Measurements from ENCODE around the gene SMIM22.

The SMIM22 gene

GRCh38 chr16:4785758-4786433 is 9.3 kb upstream of the SMIM22 start:
- H3K27ac ChIP-seq (ENCODE audit: low read depth, low read length) = no peak overlapping the region
- H2AFZ ChIP-seq (ENCODE audit: low read depth, low read length, severe bottlenecking) = no peak overlapping the region
- no peaks in the 10 kb centered on the region for H3K79me2 ChIP-seq (ENCODE audit: insufficient read depth, low read length)

DNA sequence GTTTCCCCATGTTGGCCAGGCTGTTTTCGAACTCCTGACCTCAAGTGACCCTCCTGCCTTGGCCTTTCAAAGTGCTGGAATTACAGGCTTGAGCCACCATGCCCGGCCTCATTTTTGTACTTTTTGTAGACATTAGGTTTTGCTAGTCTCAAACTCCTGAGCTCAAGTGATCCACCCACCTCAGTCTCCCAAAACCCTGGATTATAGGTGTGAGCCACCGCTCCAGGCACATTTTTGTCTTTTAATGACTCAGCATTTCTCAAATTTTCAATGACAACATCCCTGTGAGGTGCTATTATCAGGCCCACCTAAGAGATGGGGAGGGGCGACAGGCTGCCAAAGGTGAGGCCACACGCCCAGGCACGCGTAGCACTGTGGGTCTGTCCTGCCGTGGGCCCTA is 8.1 kb upstream of the SMIM22 start:
- Histone ChIP-seq H3K9me2 (replicated peaks; ENCODE audit: insufficient read depth, low read length) (no peaks in the 10 kb centered on the region), H3K27me3 (ENCODE audit: low read length) (no peaks in the 10 kb centered on the region), H4K20me1 (ENCODE audit: low read depth, low read length) (no peaks in the 10 kb centered on the region), H3K4me3 (ENCODE audit: insufficient read depth, low read length, poor library complexity, severe bottlenecking) (no peak overlapping the region), H3F3A (ENCODE audit: insufficient read depth) (no peaks in the 10 kb centered on the region), H3K9ac (ENCODE audit: low read length) (no peak overlapping the region), H3K9me3 (ENCODE audit: insufficient read depth, low read length) (no peaks in the 10 kb centered on the region), H3K27ac (ENCODE audit: low read depth, low read length) (no peak overlapping the region), H3K36me3 (ENCODE audit: low read length) (no peaks in the 10 kb centered on the region), H2AFZ (ENCODE audit: low read depth, low read length, severe bottlenecking) (no peak overlapping the region), H3K79me2 (ENCODE audit: insufficient read depth, low read length) (no peaks in the 10 kb centered on the region), H3K4me2 (ENCODE audit: low read depth, low read length, poor library complexity, severe bottlenecking) (no peak overlapping the region)
- no peak for TF ChIP-seq CTCF (IDR thresholded peaks at IDR 0.05; ENCODE audit: insufficient read depth, low read length, poor library complexity, severe bottlenecking)
- TF ChIP-seq EZH2phosphoT487 (conservative IDR thresholded peaks at IDR 0.05; ENCODE audit: low read length) = no peak

More at GRCh38 chr16:4785758-4786433, 9.3 kb upstream of the SMIM22 start:
- H3K9ac ChIP-seq (ENCODE audit: low read length) = no peak overlapping the region
- no peak for TF ChIP-seq EZH2phosphoT487 (conservative IDR thresholded peaks at IDR 0.05; ENCODE audit: low read length)
- TF ChIP-seq CTCF (IDR thresholded peaks at IDR 0.05; ENCODE audit: insufficient read depth, low read length, poor library complexity, severe bottlenecking) = no peak
- H3K4me2 ChIP-seq (ENCODE audit: low read depth, low read length, poor library complexity, severe bottlenecking) = no peak overlapping the region
- no peaks in the 10 kb centered on the region for H3K9me2 ChIP-seq (replicated peaks; ENCODE audit: insufficient read depth, low read length)
- no peak overlapping the region for H3K4me3 ChIP-seq (ENCODE audit: insufficient read depth, low read length, poor library complexity, severe bottlenecking)
- no peaks in the 10 kb centered on the region for H3K27me3 ChIP-seq (ENCODE audit: low read length)
- H3F3A ChIP-seq (ENCODE audit: insufficient read depth) = no peaks in the 10 kb centered on the region
- no peaks in the 10 kb centered on the region for H3K36me3 ChIP-seq (ENCODE audit: low read length)
- no peaks in the 10 kb centered on the region for H4K20me1 ChIP-seq (ENCODE audit: low read depth, low read length)
- no peaks in the 10 kb centered on the region for H3K9me3 ChIP-seq (ENCODE audit: insufficient read depth, low read length)

DNA sequence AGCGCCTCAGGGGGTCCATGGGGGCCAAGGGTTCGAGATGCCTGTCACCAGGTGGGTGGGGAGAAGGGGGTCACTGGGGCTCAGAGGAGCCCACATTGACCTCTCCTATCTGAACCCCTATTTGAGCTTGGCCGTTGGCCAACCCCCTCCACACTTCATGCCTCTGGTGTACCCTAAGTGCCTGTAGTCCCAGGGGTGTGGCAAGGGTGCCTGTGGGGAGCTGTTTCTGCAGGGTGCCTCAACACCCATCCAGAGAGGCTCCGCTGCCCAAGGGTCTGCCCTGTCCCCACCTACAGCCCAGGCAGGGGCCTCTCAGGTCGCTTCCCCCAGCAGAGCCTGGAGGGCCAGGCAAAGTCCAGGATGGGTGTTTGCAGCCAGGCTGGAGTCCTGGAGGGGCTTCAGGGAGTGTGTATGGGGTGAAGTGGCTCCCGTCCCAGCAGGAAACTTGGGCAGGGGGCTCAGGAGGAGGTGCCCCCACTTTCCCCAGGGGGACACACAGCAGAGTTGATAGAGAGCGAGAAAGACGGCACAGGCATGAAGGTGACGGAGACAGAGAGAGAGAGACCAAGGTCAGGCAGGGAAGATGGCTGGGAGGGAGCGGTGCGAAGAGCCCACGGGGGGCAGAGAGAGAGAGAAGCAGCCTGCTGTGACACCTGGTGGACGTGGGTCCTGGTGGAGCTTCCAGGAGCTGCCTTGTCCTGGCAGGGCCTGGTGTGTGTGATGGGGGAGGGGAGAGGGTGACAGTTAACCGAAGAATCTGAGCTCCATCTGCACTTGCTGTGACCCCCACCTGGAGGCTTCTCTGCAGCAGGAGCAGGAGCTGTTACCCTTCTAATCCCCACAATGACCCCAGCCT is 7.3 kb upstream of the SMIM22 start, which contains the start of gene SEPTIN12:
TSS of gene SEPTIN12 (minus strand) at position 719 of the 856 bp plus-strand sequence. CDS start at position 19, 700 bp downstream.
- H2AFZ ChIP-seq (ENCODE audit: low read depth, low read length, severe bottlenecking) = no peak within 1 kb of the TSS
- H3K9me3 ChIP-seq (ENCODE audit: insufficient read depth, low read length) = no peaks in the 10 kb centered on the region
- H3K36me3 ChIP-seq (ENCODE audit: low read length) = no peaks in the 10 kb centered on the region
- no peaks in the 10 kb centered on the region for H3K79me2 ChIP-seq (ENCODE audit: insufficient read depth, low read length)
- no peaks in the 10 kb centered on the region for H3K27me3 ChIP-seq (ENCODE audit: low read length)
- no peak within 1 kb of the TSS for H3K27ac ChIP-seq (ENCODE audit: low read depth, low read length)
- no peak within 1 kb of the TSS for H3K4me2 ChIP-seq (ENCODE audit: low read depth, low read length, poor library complexity, severe bottlenecking)
- H3F3A ChIP-seq (ENCODE audit: insufficient read depth) = no peaks in the 10 kb centered on the region
- H3K9me2 ChIP-seq (replicated peaks; ENCODE audit: insufficient read depth, low read length) = no peaks in the 10 kb centered on the region
- no peaks in the 10 kb centered on the region for H4K20me1 ChIP-seq (ENCODE audit: low read depth, low read length)
- no peak within 1 kb of the TSS for H3K4me3 ChIP-seq (ENCODE audit: insufficient read depth, low read length, poor library complexity, severe bottlenecking)
- no peak within 1 kb of the TSS for H3K9ac ChIP-seq (ENCODE audit: low read length)
- TF ChIP-seq EZH2phosphoT487 (conservative IDR thresholded peaks at IDR 0.05; ENCODE audit: low read length) (no peak), CTCF (IDR thresholded peaks at IDR 0.05; ENCODE audit: insufficient read depth, low read length, poor library complexity, severe bottlenecking) (no peak)

Measured in SU-DHL-6 (cell line).